HG02870 (cell line): ENCODE measurements around the gene SPDYE3.
"Not testable (repeated sequence)": the region's sequence is repeated elsewhere in the genome, so short reads cannot be mapped to it uniquely, and the experiment has no call there.

ENCODE experiments used
- ATAC-seq: cut with Tn5 transposase; IDR thresholded peaks from one replicate; pipeline ENCODE4 v1.9.1; 2021; ENCODE audit warnings: mild to moderate bottlenecking, moderate library complexity; ENCODE audit not compliant: unreplicated experiment

Gene SPDYE3

DNA sequence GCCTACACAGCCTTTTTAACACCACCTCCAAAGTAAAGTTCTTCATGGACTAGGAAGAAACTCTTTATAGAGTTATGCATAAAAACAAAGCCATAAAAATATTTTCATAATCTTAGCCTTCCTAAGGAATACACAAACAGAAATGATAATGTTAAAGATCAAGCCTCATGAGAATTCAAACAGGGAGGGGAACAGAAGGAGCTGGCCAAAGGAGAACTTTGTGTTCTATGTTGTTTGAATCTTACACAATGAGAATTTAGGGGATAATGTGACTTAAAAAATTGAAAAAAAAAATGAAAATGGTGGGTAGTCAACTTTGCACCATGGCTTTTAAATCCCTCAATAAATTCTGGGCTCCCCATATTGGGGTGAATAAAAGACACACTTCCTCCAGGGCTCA is 41.3 kb downstream of the SPDYE3 start:
- ATAC-seq: no peak

GRCh38 chr7:100349757-100350156 is 42.3 kb downstream of the SPDYE3 start:
- ATAC-seq: no peak

GRCh38 chr7:100351657-100352058 is 44.2 kb downstream of the SPDYE3 start:
- no peak for ATAC-seq

- ATAC-seq: not testable (repeated sequence)
These were observed 44.8 kb downstream of the SPDYE3 start for GRCh38 chr7:100352230-100352781.

GRCh38 chr7:100352984-100353684 is 45.6 kb downstream of the SPDYE3 start:
- ATAC-seq: no peak

GRCh38 chr7:100353685-100354330 is 46.3 kb downstream of the SPDYE3 start:
- no peak for ATAC-seq

DNA sequence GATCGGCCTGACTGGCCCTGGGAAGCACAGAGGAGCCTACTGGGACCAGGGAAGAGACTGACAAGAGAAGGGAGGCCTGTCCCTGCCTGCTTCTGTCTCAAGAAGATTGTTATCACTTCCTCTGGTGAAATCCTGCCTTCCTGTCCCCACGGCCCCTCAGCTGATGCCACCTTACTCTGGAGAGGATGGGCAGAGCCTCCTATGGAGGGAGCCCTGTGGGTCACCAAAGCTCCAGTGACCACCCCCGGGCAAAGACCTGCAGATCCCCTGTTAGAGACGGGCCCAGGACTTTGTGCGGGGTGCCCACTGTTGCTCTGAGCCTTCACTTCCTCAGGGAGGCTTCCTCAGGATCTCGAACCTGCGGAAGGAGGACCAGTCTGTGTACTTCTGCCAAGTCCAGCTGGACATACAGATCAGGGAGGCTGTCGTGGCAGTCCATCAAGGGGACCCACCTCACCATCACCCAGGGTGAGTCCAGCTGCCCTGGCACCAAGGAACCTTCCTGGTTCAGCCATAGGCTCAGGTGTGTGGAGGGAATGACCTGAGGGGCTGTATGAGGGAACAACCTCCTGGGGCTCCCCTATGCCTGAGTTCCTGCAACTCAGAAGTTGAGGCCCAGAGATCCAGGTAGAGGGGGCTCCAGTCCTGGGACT is 49.0 kb downstream of the SPDYE3 start:
- no peak for ATAC-seq

GRCh38 chr7:100357131-100357561 is 49.6 kb downstream of the SPDYE3 start:
- ATAC-seq: no peak

DNA sequence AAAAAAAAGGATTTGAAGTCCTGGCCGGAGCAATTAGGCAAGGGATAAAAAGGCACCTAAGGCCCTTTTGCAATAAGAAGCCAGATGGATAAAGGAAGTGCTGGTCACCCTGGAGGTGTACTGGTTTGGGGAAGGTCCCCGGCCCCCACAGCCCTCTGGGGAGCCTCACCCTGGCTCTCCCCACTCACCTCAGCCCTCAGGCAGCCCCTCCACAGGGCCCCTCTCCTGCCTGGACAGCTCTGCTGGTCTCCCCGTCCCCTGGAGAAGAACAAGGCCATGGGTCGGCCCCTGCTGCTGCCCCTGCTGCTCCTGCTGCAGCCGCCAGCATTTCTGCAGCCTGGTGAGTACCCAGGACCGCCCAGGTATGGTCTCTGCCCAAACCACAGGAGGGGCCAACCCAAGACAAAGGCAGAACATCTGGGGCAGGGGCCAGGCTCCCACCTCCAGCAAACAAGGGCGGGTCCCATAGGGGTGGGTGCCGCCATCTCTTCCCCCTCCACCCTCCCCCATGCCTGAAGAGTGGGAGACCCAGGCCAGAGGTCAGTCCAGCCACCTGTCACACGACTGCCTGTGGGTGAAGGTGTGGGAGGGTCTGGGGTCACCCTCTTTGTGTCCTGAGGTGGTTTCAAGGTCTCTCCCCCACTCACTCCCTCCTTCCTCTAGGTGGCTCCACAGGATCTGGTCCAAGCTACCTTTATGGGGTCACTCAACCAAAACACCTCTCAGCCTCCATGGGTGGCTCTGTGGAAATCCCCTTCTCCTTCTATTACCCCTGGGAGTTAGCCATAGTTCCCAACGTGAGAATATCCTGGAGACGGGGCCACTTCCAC is 50.7 kb downstream of the SPDYE3 start, which contains the start of gene PILRB:
PILRB (plus strand) TSS at position 91 of the 830 bp plus-strand sequence; CDS start at position 277, 186 bp downstream.
- ATAC-seq: no peak

- no peak for ATAC-seq
These were observed 51.3 kb downstream of the SPDYE3 start for GRCh38 chr7:100358857-100359212.

DNA sequence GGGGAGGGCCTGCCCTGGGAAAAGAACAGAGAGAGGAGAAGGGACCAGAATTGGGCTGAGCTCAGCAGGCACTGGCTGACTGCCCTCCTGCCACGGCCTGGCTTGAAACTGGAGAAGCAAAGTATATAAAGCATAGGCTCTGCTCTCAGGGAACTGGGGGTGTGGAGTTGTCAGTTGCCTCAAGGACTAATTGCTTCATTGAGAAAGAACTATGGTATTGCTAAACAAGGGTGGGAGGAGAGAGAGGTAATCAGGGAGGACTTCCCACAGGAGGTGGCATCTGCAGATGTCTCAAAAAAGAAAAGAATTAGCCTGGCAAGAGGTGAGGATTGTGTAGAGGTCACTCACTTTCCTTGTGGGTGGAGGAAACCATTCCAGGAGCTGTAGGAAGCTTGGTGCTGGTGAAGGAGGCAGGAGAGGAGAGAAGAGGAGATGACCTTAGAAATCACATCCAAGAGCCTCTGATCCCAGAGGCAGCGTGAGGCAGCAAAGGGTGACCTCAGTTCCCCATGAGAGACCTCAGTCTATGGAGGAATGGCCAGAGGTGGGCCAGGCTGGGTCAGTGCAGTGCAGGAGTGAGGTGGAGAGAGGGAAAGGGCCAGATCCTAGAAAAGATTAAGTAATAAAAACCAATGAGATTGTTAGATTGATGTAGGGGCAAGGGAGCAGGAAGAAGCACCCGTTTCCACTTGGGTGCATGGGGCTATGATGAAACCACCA is 52.8 kb downstream of the SPDYE3 start:
- no peak for ATAC-seq

GRCh38 chr7:100363098-100363497 is 55.6 kb downstream of the SPDYE3 start:
- ATAC-seq: no peak

- not testable (repeated sequence) for ATAC-seq
These were observed 56.3 kb downstream of the SPDYE3 start for GRCh38 chr7:100363797-100364196.

GRCh38 chr7:100364480-100364879 is 57.0 kb downstream of the SPDYE3 start:
- no peak for ATAC-seq

GRCh38 chr7:100365998-100366367 is 58.5 kb downstream of the SPDYE3 start:
- ATAC-seq: not testable (repeated sequence)

- ATAC-seq: no peak
These were observed 59.1 kb downstream of the SPDYE3 start for GRCh38 chr7:100366411-100367250.

DNA sequence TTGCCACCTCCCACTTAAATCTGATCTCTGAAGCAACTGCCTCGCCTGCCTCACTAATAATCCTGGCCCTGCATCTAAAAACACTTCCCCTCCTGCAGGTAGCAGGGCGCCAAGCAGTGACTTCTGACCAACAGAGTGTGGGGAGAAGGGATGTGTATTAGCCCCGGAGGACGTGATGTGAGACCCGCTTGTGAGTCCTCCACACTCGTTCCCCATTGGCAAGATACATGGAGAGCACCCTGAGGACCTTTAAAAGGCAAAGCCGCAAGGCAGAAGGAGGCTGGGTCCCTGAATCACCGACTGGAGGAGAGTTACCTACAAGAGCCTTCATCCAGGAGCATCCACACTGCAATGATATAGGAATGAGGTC is 59.7 kb downstream of the SPDYE3 start:
- no peak for ATAC-seq

DNA sequence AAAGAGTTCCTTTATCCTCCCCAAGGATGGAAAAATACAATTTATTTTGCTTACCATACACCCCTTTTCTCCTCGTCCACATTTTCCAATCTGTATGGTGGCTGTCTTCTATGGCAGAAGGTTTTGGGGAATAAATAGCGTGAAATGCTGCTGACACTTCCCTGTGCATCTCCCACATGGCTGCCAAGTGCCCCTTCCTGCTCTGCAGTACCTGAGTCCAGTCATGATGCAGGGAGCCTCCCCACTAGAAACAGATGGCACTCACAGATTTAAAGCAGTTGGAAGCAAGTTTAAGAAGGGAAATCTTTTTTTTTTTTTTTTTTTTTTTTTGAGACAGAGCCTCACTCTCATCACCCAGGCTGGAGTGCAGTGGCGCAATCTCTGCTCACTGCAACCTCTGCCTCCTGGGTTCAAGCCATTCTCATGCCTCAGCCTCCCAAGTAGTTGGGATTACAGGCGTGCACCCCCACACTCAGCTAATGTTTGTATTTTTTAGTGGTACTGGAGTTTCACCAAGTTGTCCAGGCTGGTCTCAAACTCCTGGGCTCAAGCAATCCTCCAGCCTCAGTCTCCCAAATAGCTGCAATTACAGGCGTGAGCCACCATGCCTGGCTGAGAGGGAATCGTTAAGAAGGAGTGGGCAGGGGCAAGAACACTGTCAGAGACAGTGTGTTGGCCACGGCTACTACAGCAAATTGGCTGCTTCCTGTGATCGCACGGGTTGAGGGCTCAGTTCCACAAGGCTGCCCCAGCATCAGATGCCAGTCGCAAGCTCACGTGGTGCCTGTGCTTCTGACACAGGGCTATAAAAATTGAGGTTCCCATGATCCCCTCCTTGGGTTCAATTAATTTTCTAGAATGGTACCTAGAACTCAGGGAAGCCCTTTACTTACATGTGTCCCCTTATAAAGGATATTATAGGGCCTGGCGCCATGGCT is 60.4 kb downstream of the SPDYE3 start:
- ATAC-seq: no peak
